Epithelial cell of prostate (primary cell): ENCODE results near the gene KIAA1614.

ENCODE experiments used
- DNase-seq: peaks from one replicate; pipeline ENCODE4 v3.0.0-alpha.2; 2011; ENCODE audit warnings: low read depth, low spot score
- H3K27ac ChIP-seq: fragments of 450-650 bp; 2 replicates; pipeline ENCODE4 v1.5.1; 2017; ENCODE audit warnings: mild to moderate bottlenecking

KIAA1614 gene

GRCh38 chr1:180981596-180982387 lies 69.1 kb downstream of the KIAA1614 start:
- H3K27ac ChIP-seq: no peak overlapping the region
- DNase-seq: no peak

GRCh38 chr1:180982422-180982821 lies 69.7 kb downstream of the KIAA1614 start:
- H3K27ac ChIP-seq: no peak overlapping the region
- no peak for DNase-seq

GRCh38 chr1:180988253-180988752 lies 75.6 kb downstream of the KIAA1614 start:
- no peak for DNase-seq
- H3K27ac ChIP-seq: no peak overlapping the region

- no peak overlapping the region for H3K27ac ChIP-seq
- no peak for DNase-seq
Observed at GRCh38 chr1:180994262-180994661, 81.6 kb downstream of the KIAA1614 start.

- H3K27ac ChIP-seq: no peak overlapping the region
- no peak for DNase-seq
Observed at GRCh38 chr1:180997843-180998504, 85.3 kb downstream of the KIAA1614 start.
